ENCODE results near the gene C1QTNF12.

GRCh38 chr1:1247341-1247913, 905 bp upstream of the C1QTNF12 start:
- TF ChIP-seq CTCF (IDR thresholded peaks at IDR 0.05) (no peak), SIN3A (IDR thresholded peaks at IDR 0.05; ENCODE audit: borderline replicate concordance, low read depth, low read length) (no peak), IRF3 (IDR thresholded peaks at IDR 0.05; ENCODE audit: low read depth, low read length) (no peak), TEAD4 (IDR thresholded peaks at IDR 0.05; ENCODE audit: borderline replicate concordance, insufficient read depth) (no peak), MAX (IDR thresholded peaks at IDR 0.05; ENCODE audit: low read depth) (no peak)

Data from SK-N-SH (cell line).